Activated CD4-positive, alpha-beta memory T cell treated with anti-CD3 and anti-CD28 coated beads for 36 hours (primary cell): Measurements from ENCODE around the gene KIF18B. TPM values are rescaled to one million over a fixed set of nuclear protein-coding genes. Genes with fewer than 3 reads are reported as not detected.

ENCODE experiments used
- CTCF ChIA-PET: fragments of 350-600 bp; sonication (Branson Sonifier 250); formaldehyde crosslinking; loops from one replicate; lab custom pipeline; 2021; ENCODE audit warnings: antibody characterized with exemption, inconsistent platforms; lab: Charles Lee
- POLR2A ChIA-PET: fragments of 350-600 bp; sonication (Branson Sonifier 250); formaldehyde crosslinking; loops from one replicate; lab custom pipeline; 2021; ENCODE audit warnings: antibody characterized with exemption; lab: Charles Lee
- DNase-seq: peaks from one replicate; pipeline ENCODE4 v3.0.0-alpha.2; 2020
- H3K27ac Mint-ChIP-seq: one replicate; pipeline ENCODE4 v1.8.0; 2021; ENCODE audit warnings: mixed read lengths
- H3K27me3 Mint-ChIP-seq: one replicate; pipeline ENCODE4 v1.8.0; 2021; ENCODE audit warnings: mixed read lengths
- H3K36me3 Mint-ChIP-seq: one replicate; pipeline ENCODE4 v1.8.0; 2021; ENCODE audit warnings: mixed read lengths
- H3K4me1 Mint-ChIP-seq: one replicate; pipeline ENCODE4 v1.8.0; 2021; ENCODE audit warnings: low read depth, mixed read lengths
- H3K4me3 Mint-ChIP-seq: one replicate; pipeline ENCODE4 v1.8.0; 2021; ENCODE audit warnings: mild to moderate bottlenecking, mixed read lengths
- H3K9me3 Mint-ChIP-seq: one replicate; pipeline ENCODE4 v1.8.0; 2021; ENCODE audit warnings: mixed read lengths
- intact Hi-C: fragments of 100-400 bp; cut with micrococcal nuclease; formaldehyde crosslinking; loops from one replicate; pipeline ENCODE4 v1.15.1; 2023
- total RNA-seq, 2 experiments: library from RNA; stranded (reverse); gene quantifications; one replicate each; pipeline ENCODE4 v1.2.3, GENCODE V29; 2021

The KIF18B gene
- total RNA-seq, 2 experiments from 2014 or later = 36.2 to 42.9 TPM

- CTCF ChIA-PET = interaction anchor here (1.1 to 2.1 kb wide), 2 partner anchors 48 to 189 kb away, joined by 3 to 6 read pairs; no protein-coding TSS in a partner anchor
- Mint-ChIP-seq H3K9me3 (no peaks in the 10 kb centered on the region), H3K36me3 (no peaks in the 10 kb centered on the region), H3K4me1 (peaks cover 36% of the 10 kb centered on the region), H3K27me3 (peaks cover 45% of the 10 kb centered on the region), H3K4me3 (no peak overlapping the region), H3K27ac (no peak overlapping the region)
- POLR2A ChIA-PET = interaction anchor here (1.3 kb wide), 1 partner anchor 93 kb away, joined by 3 read pairs; the partner anchor contains the start of gene NMT1
- intact Hi-C loops = no loop called here
- no peak for DNase-seq
Measured at GRCh38 chr17:44967907-44968224, 20.3 kb upstream of the KIF18B start.

DNA sequence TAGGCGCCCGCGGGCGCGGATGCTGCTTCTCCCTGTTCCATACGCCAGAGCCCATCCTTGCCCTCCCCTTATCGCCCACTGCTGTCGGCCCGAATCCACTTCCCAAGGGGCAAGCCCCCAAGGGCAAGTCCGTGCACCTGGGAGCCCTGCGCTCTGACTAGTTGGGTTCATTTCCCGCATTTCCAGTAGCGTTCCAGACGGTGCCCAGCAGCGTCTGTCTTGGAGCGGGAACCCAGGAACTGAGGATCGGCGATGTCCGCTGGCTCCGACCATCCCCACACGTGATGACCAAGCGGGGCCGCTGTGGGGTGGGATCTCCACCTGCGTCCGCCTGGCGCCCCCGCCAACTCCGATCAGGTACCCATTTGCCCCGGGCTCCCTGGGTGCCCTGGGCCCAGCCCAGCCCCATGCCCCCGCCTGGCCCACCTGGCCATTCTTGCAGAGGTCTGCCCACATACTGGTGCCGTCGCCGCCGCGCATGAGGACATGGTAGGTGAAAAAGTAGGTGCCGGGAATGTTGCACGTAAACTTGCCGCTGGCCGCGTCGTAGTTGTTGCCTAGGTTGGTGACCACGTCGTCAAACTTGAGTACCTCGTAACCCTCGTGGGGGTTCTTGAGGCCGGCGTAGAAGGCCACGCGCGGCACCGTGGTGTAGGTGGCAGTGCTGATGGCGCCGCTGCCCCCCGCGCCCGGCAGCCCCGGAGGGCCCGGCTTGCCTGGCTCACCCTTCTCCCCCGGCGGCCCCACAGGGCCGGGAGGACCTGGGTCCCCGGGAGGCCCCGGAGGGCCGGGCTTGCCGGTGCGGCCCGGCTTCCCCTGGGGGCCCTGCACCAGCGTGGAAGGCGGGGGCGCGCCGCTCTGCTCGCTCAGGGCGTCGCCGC is 19.7 kb upstream of the KIF18B start:
- ChIA-PET CTCF (interaction anchor here (1.1 kb wide), 1 partner anchor 54 kb away, joined by 3 read pairs; no protein-coding TSS in a partner anchor), POLR2A (no interaction called here)
- DNase-seq = peak; percentile 12
- Mint-ChIP-seq H3K4me1 (peaks cover 30% of the 10 kb centered on the region), H3K36me3 (no peaks in the 10 kb centered on the region), H3K4me3 (no peak overlapping the region), H3K27me3 (peaks cover 47% of the 10 kb centered on the region), H3K9me3 (no peaks in the 10 kb centered on the region), H3K27ac (no peak overlapping the region)
- intact Hi-C loops = no loop called here

DNA sequence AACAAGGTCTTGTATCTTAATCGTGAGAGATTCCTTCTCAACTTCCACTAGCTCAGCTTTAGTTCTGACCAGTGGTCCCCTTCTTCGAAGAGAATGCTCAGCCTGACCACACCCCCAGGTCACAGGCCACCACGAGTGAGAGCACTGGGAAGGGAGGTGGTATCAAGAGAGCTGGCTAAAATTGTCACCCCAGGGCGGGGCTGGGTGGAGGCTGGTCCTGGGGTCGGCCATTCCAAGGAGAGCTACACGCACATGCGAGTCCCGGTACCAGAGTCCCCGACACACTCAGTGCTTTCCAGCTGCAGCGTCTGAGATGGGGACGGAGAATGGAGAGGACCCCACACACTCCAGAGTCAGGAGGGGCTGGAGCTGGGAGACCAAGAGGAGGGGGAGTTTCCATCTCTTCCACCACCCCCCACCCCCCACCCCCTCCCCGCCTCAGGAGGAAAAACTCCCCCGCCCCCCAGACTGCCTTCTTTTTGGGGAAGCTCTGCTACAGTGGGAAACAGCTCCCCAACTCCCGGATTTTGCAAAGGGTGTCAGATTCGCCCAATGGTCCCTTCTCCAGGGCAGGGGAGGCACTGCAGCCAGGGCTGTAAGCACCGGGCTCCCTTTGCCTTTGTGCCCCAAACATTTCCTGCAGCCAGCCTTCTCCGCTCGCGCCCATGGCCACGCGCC is 18.9 kb upstream of the KIF18B start:
- Mint-ChIP-seq H3K9me3 (no peaks in the 10 kb centered on the region), H3K4me3 (no peak overlapping the region), H3K27ac (no peak overlapping the region), H3K4me1 (peaks cover 22% of the 10 kb centered on the region), H3K36me3 (no peaks in the 10 kb centered on the region), H3K27me3 (peaks cover 47% of the 10 kb centered on the region)
- intact Hi-C loops = no loop called here
- ChIA-PET POLR2A (no interaction called here), CTCF (interaction anchor here (1.1 kb wide), 1 partner anchor 54 kb away, joined by 3 read pairs; no protein-coding TSS in a partner anchor)
- no peak for DNase-seq

- H3K27me3 Mint-ChIP-seq = peaks cover 52% of the 10 kb centered on the region
- no peaks in the 10 kb centered on the region for H3K9me3 Mint-ChIP-seq
- no peak for DNase-seq
- ChIA-PET CTCF (interaction anchor here (1.1 kb wide), 2 partner anchors 55 to 56 kb away, joined by 3 read pairs; no protein-coding TSS in a partner anchor), POLR2A (no interaction called here)
- no peak overlapping the region for H3K27ac Mint-ChIP-seq
- H3K4me3 Mint-ChIP-seq = no peak overlapping the region
- no peaks in the 10 kb centered on the region for H3K36me3 Mint-ChIP-seq
- intact Hi-C loops = no loop called here
- H3K4me1 Mint-ChIP-seq = peaks cover 22% of the 10 kb centered on the region
Measured at GRCh38 chr17:44965481-44966234, 18.1 kb upstream of the KIF18B start.

GRCh38 chr17:44961921-44962350 is 14.4 kb upstream of the KIF18B start:
- DNase-seq = no peak
- H3K27ac Mint-ChIP-seq = no peak overlapping the region
- H3K4me1 Mint-ChIP-seq = peaks cover 7% of the 10 kb centered on the region
- intact Hi-C loops = no loop called here
- H3K9me3 Mint-ChIP-seq = no peaks in the 10 kb centered on the region
- ChIA-PET POLR2A (interaction anchor here (0.6 kb wide), 1 partner anchor 103 kb away, joined by 3 read pairs; no protein-coding TSS in a partner anchor), CTCF (no interaction called here)
- H3K27me3 Mint-ChIP-seq = peaks cover 46% of the 10 kb centered on the region
- no peaks in the 10 kb centered on the region for H3K36me3 Mint-ChIP-seq
- H3K4me3 Mint-ChIP-seq = no peak overlapping the region

DNA sequence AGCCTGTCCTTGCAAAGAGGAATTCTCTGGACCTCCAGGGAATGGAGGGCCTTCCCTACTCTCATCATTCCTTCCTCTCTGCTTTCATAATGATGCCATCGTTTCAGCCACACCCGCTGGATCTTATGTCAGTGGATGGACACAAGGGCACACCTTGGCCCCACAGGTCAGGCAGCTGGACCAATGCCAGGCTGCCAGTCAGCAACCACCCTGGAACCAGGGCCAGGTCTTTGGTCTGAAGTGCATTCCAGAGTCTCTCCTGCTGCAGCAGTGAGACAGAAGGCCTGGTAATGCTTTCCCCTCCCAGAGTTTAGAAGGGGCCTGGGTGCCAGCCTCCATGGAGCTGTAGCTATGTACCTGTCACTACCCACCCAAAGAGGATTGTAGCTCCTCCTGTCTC is 13.1 kb upstream of the KIF18B start:
- ChIA-PET POLR2A (no interaction called here), CTCF (interaction anchor here (2.1 kb wide), 1 partner anchor 61 kb away, joined by 8 read pairs; no protein-coding TSS in a partner anchor)
- peaks cover 38% of the 10 kb centered on the region for H3K27me3 Mint-ChIP-seq
- H3K9me3 Mint-ChIP-seq = no peaks in the 10 kb centered on the region
- DNase-seq = no peak
- no peak overlapping the region for H3K27ac Mint-ChIP-seq
- H3K4me3 Mint-ChIP-seq = no peak overlapping the region
- peaks cover 4% of the 10 kb centered on the region for H3K4me1 Mint-ChIP-seq
- intact Hi-C loops = no loop called here
- no peaks in the 10 kb centered on the region for H3K36me3 Mint-ChIP-seq

- POLR2A ChIA-PET = no interaction called here
- no peaks in the 10 kb centered on the region for H3K9me3 Mint-ChIP-seq
- CTCF ChIA-PET = interaction anchor here (1.0 to 2.1 kb wide), 2 partner anchors 62 to 75 kb away, joined by 3 to 8 read pairs; no protein-coding TSS in a partner anchor
- H3K27me3 Mint-ChIP-seq = peaks cover 32% of the 10 kb centered on the region
- intact Hi-C loops = no loop called here
- H3K27ac Mint-ChIP-seq = no peak overlapping the region
- DNase-seq = peak; percentile 16
- no peaks in the 10 kb centered on the region for H3K36me3 Mint-ChIP-seq
- H3K4me1 Mint-ChIP-seq = peaks cover 4% of the 10 kb centered on the region
- no peak overlapping the region for H3K4me3 Mint-ChIP-seq
Measured at GRCh38 chr17:44959821-44960531, 12.4 kb upstream of the KIF18B start.

DNA sequence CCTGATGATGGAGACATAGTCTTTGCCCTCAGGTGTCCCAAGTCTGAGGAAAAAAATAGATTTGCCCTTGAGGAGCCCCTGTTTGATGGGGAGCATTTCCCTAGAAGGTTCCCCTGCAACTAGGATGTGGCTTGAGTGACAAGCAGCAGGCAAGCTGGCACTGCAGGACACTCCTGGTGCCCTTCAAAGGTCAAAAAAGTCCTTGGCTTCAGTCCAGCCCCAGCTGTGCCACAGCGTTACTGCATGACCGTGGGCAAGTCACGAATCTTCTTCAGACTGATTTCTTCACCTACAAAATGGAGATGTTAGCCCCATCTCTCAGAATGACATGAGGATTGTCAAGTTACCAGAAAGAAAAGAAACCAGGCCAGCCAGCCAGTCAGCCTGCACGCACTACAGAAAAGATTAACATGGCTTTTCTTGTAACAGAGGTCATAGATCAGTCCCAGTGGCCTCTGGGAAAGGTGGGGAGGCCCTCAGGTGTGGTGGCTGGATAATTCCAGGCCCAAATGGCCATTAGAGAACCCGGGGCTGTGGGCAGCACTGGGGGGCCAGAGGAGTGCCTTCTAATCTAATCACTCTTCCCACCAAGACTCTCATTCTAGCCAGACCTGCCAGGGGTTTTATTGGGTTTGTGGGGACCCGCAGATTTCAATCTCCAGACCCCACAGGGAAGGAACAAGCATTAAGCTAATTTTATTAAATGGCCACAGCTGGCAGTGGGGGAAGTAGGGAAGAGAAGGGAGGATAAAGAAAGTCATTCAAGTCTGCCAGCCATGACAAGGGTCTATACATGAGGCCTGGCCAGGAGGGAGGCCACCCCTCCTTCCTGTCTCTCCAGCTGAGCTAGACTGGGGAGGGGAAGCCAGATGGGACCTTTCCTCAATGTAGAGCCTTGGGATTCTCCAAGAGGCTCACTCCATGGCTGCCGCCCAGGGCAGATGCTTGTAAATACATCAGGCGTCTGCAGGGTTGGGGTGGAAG is 9.7 kb upstream of the KIF18B start:
- H3K27me3 Mint-ChIP-seq = peaks cover 22% of the 10 kb centered on the region
- POLR2A ChIA-PET = no interaction called here
- no peaks in the 10 kb centered on the region for H3K9me3 Mint-ChIP-seq
- no peak overlapping the region for H3K4me3 Mint-ChIP-seq
- intact Hi-C loops = no loop called here
- no peaks in the 10 kb centered on the region for H3K36me3 Mint-ChIP-seq
- DNase-seq = no peak
- H3K27ac Mint-ChIP-seq = no peak overlapping the region
- CTCF ChIA-PET = interaction anchor here (0.8 kb wide), 1 partner anchor 178 kb away, joined by 3 read pairs; the partner anchor contains the start of gene ACBD4
- H3K4me1 Mint-ChIP-seq = peaks cover 4% of the 10 kb centered on the region

DNA sequence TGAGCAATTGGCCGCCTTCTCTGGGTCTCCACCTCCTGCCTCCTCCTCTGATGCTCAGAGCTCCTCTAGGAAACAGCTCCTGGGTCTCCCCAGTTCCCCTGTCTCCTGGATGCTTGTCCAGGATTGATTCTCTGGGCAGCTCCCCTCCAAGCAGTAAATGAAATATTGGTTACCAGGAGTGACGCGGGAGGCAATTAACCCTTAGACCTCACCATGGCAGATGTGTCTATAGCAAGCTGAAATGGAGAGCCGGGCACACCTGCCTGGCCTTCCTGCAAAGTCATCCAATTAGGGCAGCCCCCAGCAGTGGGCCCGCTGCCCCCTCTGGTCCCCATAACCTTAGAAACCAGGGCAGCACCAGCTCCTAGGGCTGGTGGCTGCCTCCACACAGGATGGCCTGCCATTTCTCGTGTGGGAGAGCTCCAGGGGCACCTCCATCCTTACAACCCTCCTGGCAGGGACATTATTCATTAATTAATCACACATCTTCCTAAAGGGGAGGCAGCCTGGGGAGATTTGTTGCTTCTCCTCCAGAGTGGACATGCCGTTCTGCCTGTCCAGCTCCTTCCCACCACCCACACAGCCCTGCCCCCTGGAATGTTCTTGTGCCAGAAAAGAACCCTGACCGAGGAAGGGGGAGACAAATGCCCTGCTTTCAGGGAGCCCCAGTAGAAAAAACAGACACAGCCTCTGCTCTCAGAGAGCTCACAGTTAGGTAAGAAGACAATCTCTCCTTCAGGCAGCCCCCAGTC is 8.3 kb upstream of the KIF18B start:
- ChIA-PET CTCF (interaction anchor here (2.0 kb wide), 1 partner anchor 66 kb away, joined by 9 read pairs; no protein-coding TSS in a partner anchor), POLR2A (no interaction called here)
- peaks cover 19% of the 10 kb centered on the region for H3K27me3 Mint-ChIP-seq
- H3K27ac Mint-ChIP-seq = no peak overlapping the region
- no peak overlapping the region for H3K4me3 Mint-ChIP-seq
- no peak for DNase-seq
- H3K4me1 Mint-ChIP-seq = peaks cover 4% of the 10 kb centered on the region
- no peaks in the 10 kb centered on the region for H3K9me3 Mint-ChIP-seq
- no peaks in the 10 kb centered on the region for H3K36me3 Mint-ChIP-seq
- intact Hi-C loops = no loop called here

DNA sequence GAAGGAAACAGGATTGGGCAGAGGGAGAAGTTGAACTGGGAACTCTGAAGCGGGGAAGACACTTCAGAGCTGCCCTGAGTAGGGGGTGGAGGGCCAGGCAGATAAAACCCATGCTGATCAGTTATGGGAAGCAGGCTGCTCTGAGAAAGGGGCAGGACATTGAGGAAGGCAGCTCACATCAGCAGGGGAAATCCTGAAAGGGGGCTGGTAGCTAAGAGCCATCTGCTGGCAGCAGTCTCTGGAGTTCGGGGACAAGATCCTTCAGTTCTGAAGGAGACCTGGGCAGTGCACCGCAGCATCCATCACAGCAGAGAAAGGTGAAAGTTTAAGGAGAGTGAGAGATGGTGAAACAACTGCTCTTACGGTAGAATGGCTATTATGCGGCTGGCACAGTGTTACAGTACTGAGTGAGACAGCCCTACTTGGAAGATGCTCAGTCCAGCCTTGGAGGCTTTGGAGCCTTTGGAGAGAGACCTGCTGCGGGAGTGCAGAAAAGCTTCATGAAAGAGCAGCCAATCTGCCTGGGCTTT is 5.4 kb upstream of the KIF18B start:
- Mint-ChIP-seq H3K9me3 (no peaks in the 10 kb centered on the region), H3K27me3 (peaks cover 4% of the 10 kb centered on the region), H3K4me3 (no peak overlapping the region), H3K27ac (no peak overlapping the region), H3K4me1 (peaks cover 3% of the 10 kb centered on the region), H3K36me3 (no peaks in the 10 kb centered on the region)
- CTCF ChIA-PET = interaction anchor here (1.0 kb wide), 1 partner anchor 146 kb away, joined by 3 read pairs; no protein-coding TSS in a partner anchor
- DNase-seq = peak; percentile 3
- POLR2A ChIA-PET = no interaction called here
- intact Hi-C loops = no loop called here
